HepG2 (cell line): ENCODE data around the gene ASAP2. TPM values are rescaled to one million over a fixed set of nuclear protein-coding genes. Genes with fewer than 3 reads are reported as not detected.

Source experiments
- ATAC-seq: fragments of 200-7000 bp; cut with Tn5 transposase; 3 replicates; pipeline ENCODE4 v1.9.1; 2020; ENCODE audit warnings: mild to moderate bottlenecking, moderate library complexity
- BruUV-seq: library from RNA; stranded (reverse); fragments of 400-500 nt; replicated peaks from 2 replicates; lab custom pipeline; 2021; lab: Mats Ljungman, UMichigan
- CTCF ChIA-PET: fragments of 300-600 bp; formaldehyde crosslinking; extraction: SDS; loops from one replicate; lab custom pipeline; 2021; ENCODE audit warnings: low total read pairs, inconsistent platforms, low intra/inter-chr PET ratio; lab: Yijun Ruan, JAX
- POLR2A ChIA-PET: fragments of 350-600 bp; sonication (Branson Sonifier 250); formaldehyde crosslinking; loops from one replicate; lab custom pipeline; 2020; ENCODE audit warnings: antibody characterized with exemption, inconsistent platforms; lab: Yijun Ruan, JAX
- DNase-seq: peaks from one replicate; pipeline ENCODE4 v3.0.0-alpha.2; 2015; ENCODE audit warnings: low spot score
- FAIRE-seq: peaks from 3 replicates; lab custom pipeline; 2011; peaks lifted over from hg19 to GRCh38; lab: Jason Lieb, UNC
- H2AFZ ChIP-seq: one replicate; pipeline ENCODE4 v1.6.1; 2011; ENCODE audit warnings: low read length, inconsistent platforms
- H3K27ac ChIP-seq: fragments of 300-600 bp; 3 replicates; pipeline ENCODE4 v1.8.0; 2011; ENCODE audit warnings: mixed run types, mild to moderate bottlenecking, mixed read lengths, low read length, inconsistent platforms; ENCODE audit not compliant: insufficient read depth; ENCODE audit errors: extremely low read length
- H3K27me3 ChIP-seq, 2 experiments: fragments of 200-600 bp in 1 of 2; 2 replicates in 1 of 2; 3 replicates in 1 of 2; pipeline versions ENCODE4 v1.6.0 to v1.8.0; 2011; ENCODE audit warnings: low read length in 2 of 2, mild to moderate bottlenecking in 2 of 2, moderate library complexity in 2 of 2, inconsistent platforms in 1 of 2; ENCODE audit not compliant: insufficient read depth in 2 of 2, control insufficient read depth in 1 of 2
- H3K36me3 ChIP-seq, 2 experiments: fragments of 200-600 bp in 1 of 2; replicated peaks in 1 of 2; 2 replicates in 1 of 2; 3 replicates in 1 of 2; pipeline versions ENCODE4 v1.5.1 to v1.8.0; 2011; ENCODE audit warnings: low read length in 2 of 2, inconsistent platforms in 1 of 2; ENCODE audit not compliant: insufficient read depth in 2 of 2, control insufficient read depth in 1 of 2
- H3K4me1 ChIP-seq: 2 replicates; pipeline ENCODE4 v1.5.1; 2012; ENCODE audit warnings: low read length, inconsistent platforms; ENCODE audit not compliant: insufficient read depth
- H3K4me2 ChIP-seq: 2 replicates; pipeline ENCODE4 v1.6.0; 2011; ENCODE audit warnings: low read depth, low read length, inconsistent platforms
- H3K4me3 ChIP-seq, 3 experiments: fragments of 200-600 bp in 1 of 3; sonication (generic), shearing (Covaris generic) in 1 of 3; replicated peaks in 1 of 3; 2 replicates each; pipeline ENCODE4 v1.5.1; 2011 to 2016; ENCODE audit warnings: low read length in 3 of 3, inconsistent platforms in 2 of 3, low read depth in 2 of 3, mild to moderate bottlenecking in 2 of 3, control low read depth in 1 of 3, mixed read lengths in 1 of 3; ENCODE audit not compliant: insufficient read depth in 1 of 3
- H3K79me2 ChIP-seq: one replicate; pipeline ENCODE4 v1.6.1; 2011; ENCODE audit warnings: low read length, inconsistent platforms; ENCODE audit not compliant: insufficient read depth
- H3K9ac ChIP-seq: 2 replicates; pipeline ENCODE4 v1.6.0; 2011; ENCODE audit warnings: mild to moderate bottlenecking, low read depth, low read length, inconsistent platforms; ENCODE audit not compliant: insufficient read depth
- H3K9me3 ChIP-seq: 2 replicates; pipeline ENCODE4 v1.5.1; 2012; ENCODE audit warnings: mild to moderate bottlenecking, low read length
- H4K20me1 ChIP-seq: 2 replicates; pipeline ENCODE4 v1.6.0; 2011; ENCODE audit warnings: inconsistent platforms, mild to moderate bottlenecking, low read length, moderate library complexity; ENCODE audit not compliant: insufficient read depth
- GPBP1L1 ChIP-seq: sonication (generic); formaldehyde crosslinking; IDR thresholded peaks from 2 replicates; pipeline ENCODE4 v1.5.0; 2020; ENCODE audit warnings: mild to moderate bottlenecking, missing genetic modification reagents
- MAFK ChIP-seq, 2 experiments: IDR thresholded peaks in 1 of 2; conservative IDR thresholded peaks in 1 of 2; 2 replicates each; pipeline ENCODE4 v1.6.1; 2011; ENCODE audit warnings: improper control_type of control experiment in 2 of 2, low read length in 2 of 2
- NFIC ChIP-seq: IDR thresholded peaks from 2 replicates; pipeline ENCODE4 v1.6.1; 2012; ENCODE audit warnings: mild to moderate bottlenecking, low read length, inconsistent platforms
- NR0B2 ChIP-seq: sonication (generic); formaldehyde crosslinking; IDR thresholded peaks from 2 replicates; pipeline ENCODE4 v1.4.0; 2020; ENCODE audit warnings: mild to moderate bottlenecking, missing genetic modification reagents
- NR2F1 ChIP-seq, 2 experiments: fragments of 450-650 bp in 1 of 2; formaldehyde crosslinking in 1 of 2; IDR thresholded peaks; 2 replicates each; pipeline versions ENCODE4 v1.5.0 to v1.6.1; 2016 to 2020; ENCODE audit warnings: mild to moderate bottlenecking in 1 of 2, missing compliant biosample characterization in 1 of 2, missing genetic modification reagents in 1 of 2, moderate library complexity in 1 of 2
- WIZ ChIP-seq: sonication (generic); formaldehyde crosslinking; IDR thresholded peaks from 2 replicates; pipeline ENCODE4 v1.5.1; 2020; ENCODE audit warnings: mild to moderate bottlenecking, missing genetic modification reagents
- ZFP1 ChIP-seq: IDR thresholded peaks from 2 replicates; pipeline ENCODE4 v1.6.1; 2016
- ZNF10 ChIP-seq: sonication (generic); formaldehyde crosslinking; IDR thresholded peaks from 2 replicates; pipeline ENCODE4 v1.4.0; 2020; ENCODE audit warnings: mild to moderate bottlenecking, low read depth, missing genetic modification reagents, borderline replicate concordance
- ZNF124 ChIP-seq: sonication (generic); formaldehyde crosslinking; IDR thresholded peaks from 2 replicates; pipeline ENCODE4 v1.4.0; 2020; ENCODE audit warnings: missing genetic modification reagents
- ZNF558 ChIP-seq: sonication (generic); formaldehyde crosslinking; IDR thresholded peaks from 2 replicates; pipeline ENCODE4 v1.9.0; 2022; ENCODE audit warnings: mild to moderate bottlenecking, missing genetic modification reagents, borderline replicate concordance
- ZNF784 ChIP-seq: sonication (generic); formaldehyde crosslinking; IDR thresholded peaks from 2 replicates; pipeline ENCODE4 v1.5.1; 2020; ENCODE audit warnings: missing genetic modification reagents, mild to moderate bottlenecking, borderline replicate concordance
- ZSCAN12 ChIP-seq: sonication (generic); formaldehyde crosslinking; IDR thresholded peaks from 2 replicates; pipeline ENCODE4 v1.9.0; 2021; ENCODE audit warnings: mild to moderate bottlenecking, missing genetic modification reagents
- ZSCAN25 ChIP-seq: sonication (generic); formaldehyde crosslinking; IDR thresholded peaks from 2 replicates; pipeline ENCODE4 v1.8.0; 2022; ENCODE audit warnings: mild to moderate bottlenecking, missing genetic modification reagents
- ZSCAN9 ChIP-seq: IDR thresholded peaks from 2 replicates; pipeline ENCODE4 v1.6.1; 2016; ENCODE audit warnings: borderline replicate concordance
- WGBS: methylation state at CpG from one replicate; pipeline ENCODE4 v1.1.6; 2017; ENCODE audit warnings: low lambda C conversion rate; 5-methylcytosine and 5-hydroxymethylcytosine counted together
- in situ Hi-C: cut with HindIII; loops from 2 replicates; pipeline ENCODE4 v1.10.0; 2017; ENCODE audit warnings: low pct_unique_long_range_greater_than_20kb; ENCODE audit not compliant: extremely low pct_ligation_motif_present
- intact Hi-C: fragments of 100-400 bp; cut with micrococcal nuclease; formaldehyde crosslinking; loops from one replicate; pipeline ENCODE4 v1.10.0; 2022; ENCODE audit not compliant: unreplicated experiment
- polyA plus RNA-seq, 8 experiments: library from polyadenylated mRNA; depleted of rRNA in 3 of 8; stranded (reverse) in 7 of 8; unstranded in 1 of 8; fragments of >200 nt; fragmentation: Illumina TruSeq in 4 of 8; extraction: Trizol in 4 of 8; gene quantifications; 2 replicates each; pipeline versions ENCODE4 v1.2.1 to v1.2.3, GENCODE V29; 2011 to 2016; ENCODE audit warnings: low read depth in 4 of 8, missing spikeins in 1 of 8, mixed read lengths in 1 of 8; ENCODE audit not compliant: insufficient read depth in 1 of 8
- total RNA-seq, 5 experiments: library from RNA; depleted of rRNA; stranded (reverse); fragments of >200 nt; fragmentation: Illumina TruSeq; extraction: Trizol; gene quantifications; 2 replicates each; pipeline ENCODE4 v1.2.3, GENCODE V29; 2016; ENCODE audit warnings: low read depth in 1 of 5
- TF ChIP-seq, protein P1 (sequence below): sonication (generic); formaldehyde crosslinking; IDR thresholded peaks from 2 replicates; pipeline ENCODE4 v1.4.0; 2020; ENCODE audit warnings: missing genetic modification reagents, mild to moderate bottlenecking, borderline replicate concordance

ASAP2 gene
- total and polyA plus RNA-seq, 2 of the 13 experiments (the other 11 are each of a cell fraction or from before 2014, with no cell fraction given) = 7.3 to 22.3 TPM

GRCh38 chr2:9445089-9445488 lies 238.5 kb downstream of the ASAP2 start:
- Histone ChIP-seq H3K4me1 (no peaks in the 10 kb centered on the region), H3K9ac (no peak overlapping the region), H3K4me3 (no peak overlapping the region), H3K36me3 (peaks cover 23 to 66% of the 10 kb centered on the region in 2 experiments), H4K20me1 (no peaks in the 10 kb centered on the region), H3K79me2 (no peaks in the 10 kb centered on the region), H2AFZ (no peak overlapping the region), H3K9me3 (no peaks in the 10 kb centered on the region), H3K27ac (no peak overlapping the region), H3K4me2 (no peak overlapping the region), H3K27me3 (no peaks in the 10 kb centered on the region)
- ATAC-seq = no peak
- 95% methylated on average over 7 of the region's 7 CpGs for WGBS
- TF ChIP-seq GPBP1L1 = no peak
- TF ChIP-seq ZSCAN25 (CRISPR knock-in tag) = no peak
- no peak for TF ChIP-seq MAFK (conservative IDR thresholded peaks at IDR 0.05 in 1 of 2, IDR thresholded peaks at IDR 0.05 in 1 of 2; ENCODE audit: low read length in 2 of 2)
- TF ChIP-seq ZNF124 (CRISPR knock-in tag) = no peak
- TF ChIP-seq NR2F1 (CRISPR knock-in tag; IDR thresholded peaks at IDR 0.05) = no peak
- no peak for TF ChIP-seq WIZ (CRISPR knock-in tag)
- TF ChIP-seq ZNF10 (CRISPR knock-in tag) = no peak
- no peak for TF ChIP-seq ZNF558 (CRISPR knock-in tag)
- TF ChIP-seq, protein P1, sequence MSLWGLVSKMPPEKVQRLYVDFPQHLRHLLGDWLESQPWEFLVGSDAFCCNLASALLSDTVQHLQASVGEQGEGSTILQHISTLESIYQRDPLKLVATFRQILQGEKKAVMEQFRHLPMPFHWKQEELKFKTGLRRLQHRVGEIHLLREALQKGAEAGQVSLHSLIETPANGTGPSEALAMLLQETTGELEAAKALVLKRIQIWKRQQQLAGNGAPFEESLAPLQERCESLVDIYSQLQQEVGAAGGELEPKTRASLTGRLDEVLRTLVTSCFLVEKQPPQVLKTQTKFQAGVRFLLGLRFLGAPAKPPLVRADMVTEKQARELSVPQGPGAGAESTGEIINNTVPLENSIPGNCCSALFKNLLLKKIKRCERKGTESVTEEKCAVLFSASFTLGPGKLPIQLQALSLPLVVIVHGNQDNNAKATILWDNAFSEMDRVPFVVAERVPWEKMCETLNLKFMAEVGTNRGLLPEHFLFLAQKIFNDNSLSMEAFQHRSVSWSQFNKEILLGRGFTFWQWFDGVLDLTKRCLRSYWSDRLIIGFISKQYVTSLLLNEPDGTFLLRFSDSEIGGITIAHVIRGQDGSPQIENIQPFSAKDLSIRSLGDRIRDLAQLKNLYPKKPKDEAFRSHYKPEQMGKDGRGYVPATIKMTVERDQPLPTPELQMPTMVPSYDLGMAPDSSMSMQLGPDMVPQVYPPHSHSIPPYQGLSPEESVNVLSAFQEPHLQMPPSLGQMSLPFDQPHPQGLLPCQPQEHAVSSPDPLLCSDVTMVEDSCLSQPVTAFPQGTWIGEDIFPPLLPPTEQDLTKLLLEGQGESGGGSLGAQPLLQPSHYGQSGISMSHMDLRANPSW = no peak
- TF ChIP-seq ZSCAN12 (CRISPR knock-in tag) = no peak
- no peak for TF ChIP-seq NR0B2 (CRISPR knock-in tag)
- TF ChIP-seq NFIC = no peak
- no peak for TF ChIP-seq ZSCAN9 (CRISPR knock-in tag)
- no peak for TF ChIP-seq ZNF784
- TF ChIP-seq ZFP1 (CRISPR knock-in tag) = no peak
- in situ Hi-C loops = no loop called here
- ChIA-PET POLR2A (interaction anchor here (1.4 kb wide), 1 partner anchor 10 kb away, joined by 4 read pairs; no protein-coding TSS in a partner anchor), CTCF (no interaction called here)
- no peak for FAIRE-seq
- intact Hi-C loops = no loop called here
- no TSS peak for BruUV-seq
- no peak for DNase-seq
